ENCODE data around the gene UTS2B. TPM values are rescaled to one million over a fixed set of nuclear protein-coding genes. Genes with fewer than 3 reads are reported as not detected.
A peak's percentile ranks its signal among the peaks of the same experiment; 100 is the strongest.

Gene UTS2B
- total RNA-seq, 1 donor from 2014 or later: 0.68 TPM

- no peak for DNase-seq
Observed at GRCh38 chr3:191320316-191320715, 10.0 kb downstream of the UTS2B start.

GRCh38 chr3:191316876-191317603 is 13.3 kb downstream of the UTS2B start:
- DNase-seq: no peak

- DNase-seq: no peak
Observed at GRCh38 chr3:191314109-191314728, 16.1 kb downstream of the UTS2B start.

GRCh38 chr3:191313296-191313695 is 17.0 kb downstream of the UTS2B start:
- no peak for DNase-seq

- DNase-seq: no peak
Observed at GRCh38 chr3:191307341-191307740, 23.0 kb downstream of the UTS2B start.

- DNase-seq: no peak
Observed at GRCh38 chr3:191306428-191306827, 23.9 kb downstream of the UTS2B start.

- no peak for DNase-seq
Observed at GRCh38 chr3:191303596-191303995, 26.7 kb downstream of the UTS2B start.

- DNase-seq: no peak
Observed at GRCh38 chr3:191302451-191302850, 27.9 kb downstream of the UTS2B start.

- DNase-seq: no peak
Observed at GRCh38 chr3:191301782-191302411, 28.4 kb downstream of the UTS2B start.

GRCh38 chr3:191301017-191301416 is 29.3 kb downstream of the UTS2B start:
- DNase-seq: no peak

GRCh38 chr3:191300422-191300821 is 29.9 kb downstream of the UTS2B start:
- DNase-seq: no peak

GRCh38 chr3:191298846-191299245 is 31.5 kb downstream of the UTS2B start:
- DNase-seq: no peak

- no peak for DNase-seq
Observed at GRCh38 chr3:191296041-191296541, 34.2 kb downstream of the UTS2B start.

GRCh38 chr3:191294291-191294690 is 36.0 kb downstream of the UTS2B start:
- DNase-seq: no peak

- DNase-seq: no peak
Observed at GRCh38 chr3:191292243-191293015, 37.9 kb downstream of the UTS2B start.

- DNase-seq: peak; percentile 5
Observed at GRCh38 chr3:191290311-191291025, 39.9 kb downstream of the UTS2B start.

- DNase-seq: no peak
Observed at GRCh38 chr3:191283400-191283799, 46.9 kb downstream of the UTS2B start.

- no peak for DNase-seq
Observed at GRCh38 chr3:191282251-191283185, 47.8 kb downstream of the UTS2B start.

- DNase-seq: no peak
Observed at GRCh38 chr3:191280882-191281281, 49.4 kb downstream of the UTS2B start.

- no peak for DNase-seq
Observed at GRCh38 chr3:191280111-191280510, 50.2 kb downstream of the UTS2B start.

GRCh38 chr3:191275751-191276150 is 54.6 kb downstream of the UTS2B start:
- no peak for DNase-seq
